HepG2 (cell line): ENCODE measurements around the gene HOXA13. TPM values are rescaled to one million over a fixed set of nuclear protein-coding genes. Genes with fewer than 3 reads are reported as not detected.

Experiments used
- ATAC-seq: fragments of 200-7000 bp; cut with Tn5 transposase; 3 replicates; pipeline ENCODE4 v1.9.1; 2020; ENCODE audit warnings: mild to moderate bottlenecking, moderate library complexity
- BruUV-seq: library from RNA; stranded (reverse); fragments of 400-500 nt; replicated peaks from 2 replicates; lab custom pipeline; 2021; lab: Mats Ljungman, UMichigan
- CTCF ChIA-PET: fragments of 300-600 bp; formaldehyde crosslinking; extraction: SDS; loops from one replicate; lab custom pipeline; 2021; ENCODE audit warnings: low total read pairs, inconsistent platforms, low intra/inter-chr PET ratio; lab: Yijun Ruan, JAX
- POLR2A ChIA-PET: fragments of 350-600 bp; sonication (Branson Sonifier 250); formaldehyde crosslinking; loops from one replicate; lab custom pipeline; 2020; ENCODE audit warnings: antibody characterized with exemption, inconsistent platforms; lab: Yijun Ruan, JAX
- DNase-seq: peaks from one replicate; pipeline ENCODE4 v3.0.0-alpha.2; 2015; ENCODE audit warnings: low spot score
- FAIRE-seq: peaks from 3 replicates; lab custom pipeline; 2011; peaks lifted over from hg19 to GRCh38; lab: Jason Lieb, UNC
- H2AFZ ChIP-seq: one replicate; pipeline ENCODE4 v1.6.1; 2011; ENCODE audit warnings: low read length, inconsistent platforms
- H3K27ac ChIP-seq: fragments of 300-600 bp; 3 replicates; pipeline ENCODE4 v1.8.0; 2011; ENCODE audit warnings: mixed run types, mild to moderate bottlenecking, mixed read lengths, low read length, inconsistent platforms; ENCODE audit not compliant: insufficient read depth; ENCODE audit errors: extremely low read length
- H3K27me3 ChIP-seq, 2 experiments: fragments of 200-600 bp in 1 of 2; 2 replicates in 1 of 2; 3 replicates in 1 of 2; pipeline versions ENCODE4 v1.6.0 to v1.8.0; 2011; ENCODE audit warnings: low read length in 2 of 2, mild to moderate bottlenecking in 2 of 2, moderate library complexity in 2 of 2, inconsistent platforms in 1 of 2; ENCODE audit not compliant: insufficient read depth in 2 of 2, control insufficient read depth in 1 of 2
- H3K36me3 ChIP-seq, 2 experiments: fragments of 200-600 bp in 1 of 2; replicated peaks in 1 of 2; 2 replicates in 1 of 2; 3 replicates in 1 of 2; pipeline versions ENCODE4 v1.5.1 to v1.8.0; 2011; ENCODE audit warnings: low read length in 2 of 2, inconsistent platforms in 1 of 2; ENCODE audit not compliant: insufficient read depth in 2 of 2, control insufficient read depth in 1 of 2
- H3K4me1 ChIP-seq: 2 replicates; pipeline ENCODE4 v1.5.1; 2012; ENCODE audit warnings: low read length, inconsistent platforms; ENCODE audit not compliant: insufficient read depth
- H3K4me2 ChIP-seq: 2 replicates; pipeline ENCODE4 v1.6.0; 2011; ENCODE audit warnings: low read depth, low read length, inconsistent platforms
- H3K4me3 ChIP-seq, 3 experiments: fragments of 200-600 bp in 1 of 3; sonication (generic), shearing (Covaris generic) in 1 of 3; replicated peaks in 1 of 3; 2 replicates each; pipeline ENCODE4 v1.5.1; 2011 to 2016; ENCODE audit warnings: low read length in 3 of 3, inconsistent platforms in 2 of 3, low read depth in 2 of 3, mild to moderate bottlenecking in 2 of 3, control low read depth in 1 of 3, mixed read lengths in 1 of 3; ENCODE audit not compliant: insufficient read depth in 1 of 3
- H3K79me2 ChIP-seq: one replicate; pipeline ENCODE4 v1.6.1; 2011; ENCODE audit warnings: low read length, inconsistent platforms; ENCODE audit not compliant: insufficient read depth
- H3K9ac ChIP-seq: 2 replicates; pipeline ENCODE4 v1.6.0; 2011; ENCODE audit warnings: mild to moderate bottlenecking, low read depth, low read length, inconsistent platforms; ENCODE audit not compliant: insufficient read depth
- H3K9me3 ChIP-seq: 2 replicates; pipeline ENCODE4 v1.5.1; 2012; ENCODE audit warnings: mild to moderate bottlenecking, low read length
- H4K20me1 ChIP-seq: 2 replicates; pipeline ENCODE4 v1.6.0; 2011; ENCODE audit warnings: inconsistent platforms, mild to moderate bottlenecking, low read length, moderate library complexity; ENCODE audit not compliant: insufficient read depth
- ATF1 ChIP-seq: IDR thresholded peaks from 2 replicates; pipeline ENCODE4 v1.6.1; 2016; ENCODE audit warnings: mild to moderate bottlenecking, control low read depth
- CREBL2 ChIP-seq: sonication (generic); formaldehyde crosslinking; IDR thresholded peaks from 2 replicates; pipeline ENCODE4 v1.8.1; 2023; ENCODE audit warnings: missing genetic modification reagents, mild to moderate bottlenecking, borderline replicate concordance
- GTF2F1 ChIP-seq: fragments of 150-350 bp; IDR thresholded peaks from 2 replicates; pipeline ENCODE4 v1.6.1; 2014; ENCODE audit warnings: low read length
- HDAC6 ChIP-seq: fragments of 200-600 bp; sonication (generic); IDR thresholded peaks from 2 replicates; pipeline ENCODE4 v1.7.0; 2017; ENCODE audit warnings: mild to moderate bottlenecking, antibody characterized with exemption, low read length, low read depth
- HIC2 ChIP-seq: sonication (generic); formaldehyde crosslinking; IDR thresholded peaks from 2 replicates; pipeline ENCODE4 v1.9.0; 2022; ENCODE audit warnings: low read depth, missing genetic modification reagents
- KLF6 ChIP-seq: IDR thresholded peaks from 2 replicates; pipeline ENCODE4 v1.8.0; 2016; ENCODE audit warnings: missing biosample characterization, missing genetic modification reagents
- MBD4 ChIP-seq: IDR thresholded peaks from 2 replicates; pipeline ENCODE4 v1.6.1; 2012; ENCODE audit warnings: low read length, inconsistent platforms, borderline replicate concordance
- TIGD3 ChIP-seq: sonication (generic); formaldehyde crosslinking; IDR thresholded peaks from 2 replicates; pipeline ENCODE4 v1.5.1; 2020; ENCODE audit warnings: mild to moderate bottlenecking, missing genetic modification reagents, borderline replicate concordance
- ZEB1 ChIP-seq: IDR thresholded peaks from 2 replicates; pipeline ENCODE4 v1.6.1; 2012; ENCODE audit warnings: mild to moderate bottlenecking, low read depth, inconsistent platforms; ENCODE audit not compliant: insufficient replicate concordance
- ZNF34 ChIP-seq: sonication (generic); formaldehyde crosslinking; IDR thresholded peaks from 2 replicates; pipeline ENCODE4 v1.4.0; 2020; ENCODE audit warnings: mild to moderate bottlenecking, missing genetic modification reagents, borderline replicate concordance
- ZNF569 ChIP-seq: sonication (generic); formaldehyde crosslinking; IDR thresholded peaks from 2 replicates; pipeline ENCODE4 v1.5.0; 2020; ENCODE audit warnings: mild to moderate bottlenecking, missing genetic modification reagents, moderate library complexity, borderline replicate concordance
- ZNF776 ChIP-seq: sonication (generic); formaldehyde crosslinking; IDR thresholded peaks from 2 replicates; pipeline ENCODE4 v1.4.0; 2020; ENCODE audit warnings: mild to moderate bottlenecking, missing genetic modification reagents
- ZNF816 ChIP-seq: sonication (generic); formaldehyde crosslinking; IDR thresholded peaks from 2 replicates; pipeline ENCODE4 v1.8.0; 2022; ENCODE audit warnings: missing genetic modification reagents, mild to moderate bottlenecking, borderline replicate concordance
- WGBS: methylation state at CpG from one replicate; pipeline ENCODE4 v1.1.6; 2017; ENCODE audit warnings: low lambda C conversion rate; 5-methylcytosine and 5-hydroxymethylcytosine counted together
- in situ Hi-C: cut with HindIII; loops from 2 replicates; pipeline ENCODE4 v1.10.0; 2017; ENCODE audit warnings: low pct_unique_long_range_greater_than_20kb; ENCODE audit not compliant: extremely low pct_ligation_motif_present
- intact Hi-C: fragments of 100-400 bp; cut with micrococcal nuclease; formaldehyde crosslinking; loops from one replicate; pipeline ENCODE4 v1.10.0; 2022; ENCODE audit not compliant: unreplicated experiment
- polyA plus RNA-seq, 8 experiments: library from polyadenylated mRNA; depleted of rRNA in 3 of 8; stranded (reverse) in 7 of 8; unstranded in 1 of 8; fragments of >200 nt; fragmentation: Illumina TruSeq in 4 of 8; extraction: Trizol in 4 of 8; gene quantifications; 2 replicates each; pipeline versions ENCODE4 v1.2.1 to v1.2.3, GENCODE V29; 2011 to 2016; ENCODE audit warnings: low read depth in 4 of 8, missing spikeins in 1 of 8, mixed read lengths in 1 of 8; ENCODE audit not compliant: insufficient read depth in 1 of 8
- total RNA-seq, 5 experiments: library from RNA; depleted of rRNA; stranded (reverse); fragments of >200 nt; fragmentation: Illumina TruSeq; extraction: Trizol; gene quantifications; 2 replicates each; pipeline ENCODE4 v1.2.3, GENCODE V29; 2016; ENCODE audit warnings: low read depth in 1 of 5
- TF ChIP-seq, protein P1 (sequence below): sonication (generic); formaldehyde crosslinking; IDR thresholded peaks from 2 replicates; pipeline ENCODE4 v1.5.1; 2020; ENCODE audit warnings: mild to moderate bottlenecking, missing genetic modification reagents

Gene HOXA13
- total and polyA plus RNA-seq, 2 of the 13 experiments (the other 11 are each of a cell fraction or from before 2014, with no cell fraction given) = 0.01 to 0.04 TPM

DNA sequence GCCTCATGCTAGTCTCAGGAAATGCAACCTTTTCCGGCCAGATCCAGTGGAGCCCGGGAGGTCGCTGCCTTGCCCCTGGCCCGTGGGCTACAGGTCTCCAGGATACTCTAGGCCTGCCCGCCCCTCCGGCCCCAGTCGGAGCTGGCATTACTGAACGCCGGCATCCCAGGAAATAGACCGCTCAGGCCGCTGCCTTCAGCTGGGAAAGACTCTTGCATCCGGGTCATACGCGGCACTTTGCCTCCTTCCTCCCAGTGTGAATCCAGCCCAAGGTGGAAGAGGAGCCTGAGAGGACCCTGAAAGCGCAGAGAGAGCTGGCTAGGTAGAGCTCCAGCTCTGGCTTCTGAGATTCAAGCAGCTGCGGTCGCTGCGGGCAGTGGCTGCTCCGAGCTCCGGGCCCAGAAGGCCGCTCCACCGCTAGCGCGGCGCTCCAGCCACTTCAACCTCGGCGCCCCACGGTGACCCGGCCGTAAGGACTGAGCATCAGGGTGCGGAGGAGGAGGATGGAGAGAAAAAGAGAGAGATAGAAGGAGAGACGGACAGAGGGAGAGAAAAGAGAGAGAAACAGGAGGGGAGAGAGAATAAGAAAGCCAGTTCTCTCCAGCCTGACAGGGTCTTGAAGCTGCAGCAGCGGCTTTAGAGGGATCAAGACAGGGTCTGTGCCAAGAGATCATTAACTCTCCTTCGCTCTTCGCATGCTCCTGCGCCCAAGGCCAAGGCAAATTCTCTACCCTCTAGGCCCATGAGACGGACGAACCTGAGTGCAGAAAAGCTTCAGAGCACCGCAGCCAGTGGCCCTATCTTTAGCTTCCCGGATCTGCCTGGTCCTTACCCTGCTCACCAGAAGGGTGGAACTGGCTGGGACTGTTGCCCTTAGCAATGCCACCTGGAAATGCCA is 24.0 kb downstream of the HOXA13 start (continued):
- TF ChIP-seq CREBL2 (CRISPR knock-in tag) = no peak
- no peak for TF ChIP-seq ZNF569 (CRISPR knock-in tag)
- TF ChIP-seq ZNF816 = no peak
- TF ChIP-seq KLF6 (CRISPR knock-in tag) = no peak
- TF ChIP-seq ZNF776 (CRISPR knock-in tag) = no peak
- no peak for TF ChIP-seq ZNF34 (CRISPR knock-in tag)
- no peak for TF ChIP-seq HIC2 (CRISPR knock-in tag)

DNA sequence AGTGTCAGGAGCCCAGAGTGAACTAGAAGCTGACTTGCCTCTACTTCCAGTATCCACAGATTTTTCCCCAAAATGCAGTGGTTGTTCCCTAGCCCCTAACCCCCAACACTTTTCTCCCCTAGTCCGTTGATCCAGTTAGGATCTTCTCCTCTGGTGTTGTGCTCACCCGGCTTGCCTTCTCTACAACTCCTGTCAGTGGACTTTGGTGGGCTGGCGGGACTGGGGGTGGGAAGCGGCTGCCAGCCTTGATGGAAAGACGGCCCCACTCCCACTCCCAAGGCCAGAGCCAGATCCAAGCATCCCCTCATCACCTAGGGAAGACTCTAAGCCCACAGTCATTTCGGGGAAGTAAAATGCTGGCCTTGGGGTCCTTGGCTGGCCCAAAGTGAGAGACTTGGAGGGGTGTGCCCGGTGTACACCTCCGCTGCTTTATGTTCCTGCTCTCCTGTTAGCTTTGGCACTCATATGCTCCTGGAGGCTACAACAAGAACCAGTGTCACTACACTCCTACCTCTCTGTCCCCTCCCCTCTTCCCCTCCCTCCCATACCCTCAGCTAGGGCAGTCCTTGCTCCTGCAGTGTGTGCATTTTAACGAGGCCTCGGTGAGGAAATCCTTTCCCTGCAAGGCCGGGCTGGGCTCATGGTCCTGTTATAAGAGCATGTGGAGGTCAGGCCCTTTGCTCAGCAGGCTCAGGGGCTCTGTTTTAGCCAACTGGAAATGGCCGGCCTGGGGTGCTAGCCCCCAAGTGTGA is 24.8 kb downstream of the HOXA13 start:
- in situ Hi-C loops (loop anchor here (25.0 kb wide), 1 partner anchor 1088 kb away; no protein-coding TSS in a partner anchor), intact Hi-C loops (no loop called here)
- H3K27ac ChIP-seq = no peak overlapping the region
- no peak for TF ChIP-seq TIGD3 (CRISPR knock-in tag)
- TF ChIP-seq HDAC6 = no peak
- no peak for TF ChIP-seq ZEB1
- TF ChIP-seq, protein P1, sequence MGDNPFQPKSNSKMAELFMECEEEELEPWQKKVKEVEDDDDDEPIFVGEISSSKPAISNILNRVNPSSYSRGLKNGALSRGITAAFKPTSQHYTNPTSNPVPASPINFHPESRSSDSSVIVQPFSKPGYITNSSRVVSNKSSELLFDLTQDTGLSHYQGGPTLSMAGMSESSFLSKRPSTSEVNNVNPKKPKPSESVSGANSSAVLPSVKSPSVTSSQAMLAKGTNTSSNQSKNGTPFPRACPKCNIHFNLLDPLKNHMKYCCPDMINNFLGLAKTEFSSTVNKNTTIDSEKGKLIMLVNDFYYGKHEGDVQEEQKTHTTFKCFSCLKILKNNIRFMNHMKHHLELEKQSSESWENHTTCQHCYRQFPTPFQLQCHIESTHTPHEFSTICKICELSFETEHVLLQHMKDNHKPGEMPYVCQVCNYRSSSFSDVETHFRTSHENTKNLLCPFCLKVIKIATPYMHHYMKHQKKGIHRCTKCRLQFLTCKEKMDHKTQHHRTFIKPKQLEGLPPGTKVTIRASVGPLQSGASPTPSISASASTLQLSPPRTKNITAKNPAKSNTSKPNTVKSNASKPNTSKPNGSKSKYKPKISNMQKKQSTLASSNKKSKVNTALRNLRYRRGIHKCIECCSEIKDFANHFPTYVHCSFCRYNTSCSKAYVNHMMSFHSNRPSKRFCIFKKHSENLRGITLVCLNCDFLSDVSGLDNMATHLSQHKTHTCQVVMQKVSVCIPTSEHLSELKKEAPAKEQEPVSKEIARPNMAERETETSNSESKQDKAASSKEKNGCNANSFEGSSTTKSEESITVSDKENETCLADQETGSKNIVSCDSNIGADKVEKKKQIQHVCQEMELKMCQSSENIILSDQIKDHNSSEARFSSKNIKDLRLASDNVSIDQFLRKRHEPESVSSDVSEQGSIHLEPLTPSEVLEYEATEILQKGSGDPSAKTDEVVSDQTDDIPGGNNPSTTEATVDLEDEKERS = no peak
- TF ChIP-seq ATF1 (CRISPR knock-in tag) = no peak
- no peak for TF ChIP-seq MBD4
- TF ChIP-seq GTF2F1 = no peak
- peaks cover 0 to 74% of the 10 kb centered on the region in 2 experiments for H3K27me3 ChIP-seq
- peaks cover 29% of the 10 kb centered on the region for H3K4me1 ChIP-seq
- BruUV-seq = no TSS peak
- ChIA-PET CTCF (no interaction called here), POLR2A (no interaction called here)
- no peak overlapping the region for H2AFZ ChIP-seq
- no peak overlapping the region for H3K4me3 ChIP-seq
- H4K20me1 ChIP-seq = no peaks in the 10 kb centered on the region
- 52% methylated on average over 11 of the region's 12 CpGs for WGBS
- H3K79me2 ChIP-seq = no peaks in the 10 kb centered on the region
- no peak overlapping the region for H3K9ac ChIP-seq
- no peak overlapping the region for H3K4me2 ChIP-seq
- FAIRE-seq (no peak), DNase-seq (no peak), ATAC-seq (peak; percentile 9; the same call in 1 of the 3 replicates)
- H3K36me3 ChIP-seq = no peaks in the 10 kb centered on the region
- no peaks in the 10 kb centered on the region for H3K9me3 ChIP-seq
